Osteoblast (primary cell): ENCODE measurements around the gene IZUMO2. TPM values are rescaled to one million over a fixed set of nuclear protein-coding genes. Genes with fewer than 3 reads are reported as not detected.

Experiments
- DNase-seq: peaks from one replicate; pipeline ENCODE4 v3.0.0; 2011; ENCODE audit warnings: low spot score, mixed read lengths; ENCODE audit not compliant: insufficient read length; ENCODE audit errors: missing footprints
- H2AFZ ChIP-seq: 2 replicates; pipeline ENCODE4 v1.6.0; 2011; ENCODE audit warnings: mild to moderate bottlenecking, low read length
- H3K27ac ChIP-seq: 2 replicates; pipeline ENCODE4 v1.5.1; 2011; ENCODE audit warnings: mild to moderate bottlenecking, low read depth, low read length, moderate library complexity
- H3K27me3 ChIP-seq: 2 replicates; pipeline ENCODE4 v1.6.0; 2012; ENCODE audit warnings: mild to moderate bottlenecking, control low read depth, inconsistent platforms, low read length, moderate library complexity; ENCODE audit not compliant: insufficient read depth
- H3K36me3 ChIP-seq: 2 replicates; pipeline ENCODE4 v1.5.1; 2011; ENCODE audit warnings: mild to moderate bottlenecking, low read length, control low read depth, moderate library complexity; ENCODE audit not compliant: insufficient read depth
- H3K4me1 ChIP-seq: 2 replicates; pipeline ENCODE4 v1.5.1; 2011; ENCODE audit warnings: mild to moderate bottlenecking, low read length, control low read depth, moderate library complexity; ENCODE audit not compliant: insufficient read depth
- H3K4me2 ChIP-seq: 2 replicates; pipeline ENCODE4 v1.6.0; 2011; ENCODE audit warnings: mild to moderate bottlenecking, low read length; ENCODE audit not compliant: insufficient read depth
- H3K4me3 ChIP-seq: fragments of 200-600 bp; sonication (generic); 3 replicates; pipeline ENCODE4 v1.5.1; 2012; ENCODE audit warnings: mild to moderate bottlenecking, low read length, inconsistent platforms; ENCODE audit not compliant: insufficient read depth
- H3K79me2 ChIP-seq: 2 replicates; pipeline ENCODE4 v1.6.0; 2012; ENCODE audit warnings: mild to moderate bottlenecking, low read length, control low read depth, inconsistent platforms; ENCODE audit not compliant: insufficient read depth
- H3K9me3 ChIP-seq: 2 replicates; pipeline ENCODE4 v1.5.1; 2011; ENCODE audit warnings: low read depth, low read length, control low read depth
- H4K20me1 ChIP-seq: 2 replicates; pipeline ENCODE4 v1.6.0; 2012; ENCODE audit warnings: mild to moderate bottlenecking, low read length, control low read depth; ENCODE audit not compliant: insufficient read depth
- total RNA-seq: library from RNA; depleted of rRNA; stranded (reverse); fragments of >200 nt; gene quantifications from 2 replicates; pipeline ENCODE4 v1.2.3, GENCODE V29; 2012
- TF ChIP-seq, protein P1 (sequence below): IDR thresholded peaks from 2 replicates; pipeline ENCODE4 v1.5.1; 2011; ENCODE audit warnings: mild to moderate bottlenecking, low read depth, low read length, moderate library complexity; ENCODE audit errors: extremely low read depth

IZUMO2 gene
- total RNA-seq, 1 donor, result not detected

DNA sequence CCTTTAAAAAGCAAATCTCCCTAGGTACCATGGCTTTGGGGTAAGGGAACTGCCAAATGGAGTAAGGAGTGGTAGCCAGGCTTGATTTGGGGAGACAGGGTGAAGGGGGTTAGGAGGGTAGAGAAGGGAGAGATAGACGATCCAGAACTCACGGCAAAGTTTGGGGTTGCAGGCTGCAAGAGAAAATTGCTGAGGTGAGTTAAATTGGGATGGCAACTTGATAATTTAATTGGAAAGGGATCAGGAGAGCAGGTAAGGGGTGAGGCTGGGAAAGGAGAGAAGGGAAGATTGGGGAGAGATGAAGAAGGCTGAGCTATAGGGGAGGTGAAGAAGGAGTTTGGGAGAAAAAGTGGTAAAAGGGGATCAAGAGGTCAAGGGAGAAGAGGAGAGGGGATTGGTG is 4.0 kb downstream of the IZUMO2 start:
- Histone ChIP-seq H3K4me3 (no peak overlapping the region), H3K27me3 (no peaks in the 10 kb centered on the region), H3K4me1 (no peaks in the 10 kb centered on the region), H3K36me3 (no peaks in the 10 kb centered on the region), H3K27ac (no peak overlapping the region), H3K4me2 (no peak overlapping the region), H4K20me1 (no peaks in the 10 kb centered on the region), H3K79me2 (no peaks in the 10 kb centered on the region), H3K9me3 (peaks cover 5% of the 10 kb centered on the region), H2AFZ (no peak overlapping the region)
- no peak for DNase-seq
- TF ChIP-seq, protein P1, sequence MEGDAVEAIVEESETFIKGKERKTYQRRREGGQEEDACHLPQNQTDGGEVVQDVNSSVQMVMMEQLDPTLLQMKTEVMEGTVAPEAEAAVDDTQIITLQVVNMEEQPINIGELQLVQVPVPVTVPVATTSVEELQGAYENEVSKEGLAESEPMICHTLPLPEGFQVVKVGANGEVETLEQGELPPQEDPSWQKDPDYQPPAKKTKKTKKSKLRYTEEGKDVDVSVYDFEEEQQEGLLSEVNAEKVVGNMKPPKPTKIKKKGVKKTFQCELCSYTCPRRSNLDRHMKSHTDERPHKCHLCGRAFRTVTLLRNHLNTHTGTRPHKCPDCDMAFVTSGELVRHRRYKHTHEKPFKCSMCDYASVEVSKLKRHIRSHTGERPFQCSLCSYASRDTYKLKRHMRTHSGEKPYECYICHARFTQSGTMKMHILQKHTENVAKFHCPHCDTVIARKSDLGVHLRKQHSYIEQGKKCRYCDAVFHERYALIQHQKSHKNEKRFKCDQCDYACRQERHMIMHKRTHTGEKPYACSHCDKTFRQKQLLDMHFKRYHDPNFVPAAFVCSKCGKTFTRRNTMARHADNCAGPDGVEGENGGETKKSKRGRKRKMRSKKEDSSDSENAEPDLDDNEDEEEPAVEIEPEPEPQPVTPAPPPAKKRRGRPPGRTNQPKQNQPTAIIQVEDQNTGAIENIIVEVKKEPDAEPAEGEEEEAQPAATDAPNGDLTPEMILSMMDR, result no peak

DNA sequence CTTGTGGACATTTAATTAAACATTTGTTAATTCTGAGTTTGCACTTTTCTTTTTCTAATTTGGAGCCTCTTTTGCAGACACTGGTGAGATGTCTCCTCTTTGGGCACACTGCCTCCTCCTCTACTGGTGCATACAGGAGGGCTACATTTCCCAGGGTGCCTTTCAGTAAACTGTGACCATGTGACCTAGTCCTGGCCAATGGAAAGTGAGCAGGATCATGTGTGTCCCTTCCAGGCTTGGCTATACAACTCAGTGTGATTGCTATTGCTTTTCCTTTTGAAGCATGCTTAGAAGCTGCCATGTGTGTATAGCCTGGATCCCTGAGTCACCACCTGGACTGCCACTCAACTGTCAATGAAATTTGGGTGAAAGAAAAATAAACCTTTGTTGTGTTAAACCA is 4.5 kb downstream of the IZUMO2 start:
- no peak overlapping the region for H2AFZ ChIP-seq
- peaks cover 5% of the 10 kb centered on the region for H3K9me3 ChIP-seq
- H3K4me1 ChIP-seq, result no peaks in the 10 kb centered on the region
- H3K36me3 ChIP-seq, result no peaks in the 10 kb centered on the region
- no peak overlapping the region for H3K4me2 ChIP-seq
- TF ChIP-seq, protein P1, result no peak
- no peaks in the 10 kb centered on the region for H3K79me2 ChIP-seq
- H3K27ac ChIP-seq, result no peak overlapping the region
- H3K27me3 ChIP-seq, result no peaks in the 10 kb centered on the region
- no peaks in the 10 kb centered on the region for H4K20me1 ChIP-seq
- DNase-seq, result no peak
- no peak overlapping the region for H3K4me3 ChIP-seq

DNA sequence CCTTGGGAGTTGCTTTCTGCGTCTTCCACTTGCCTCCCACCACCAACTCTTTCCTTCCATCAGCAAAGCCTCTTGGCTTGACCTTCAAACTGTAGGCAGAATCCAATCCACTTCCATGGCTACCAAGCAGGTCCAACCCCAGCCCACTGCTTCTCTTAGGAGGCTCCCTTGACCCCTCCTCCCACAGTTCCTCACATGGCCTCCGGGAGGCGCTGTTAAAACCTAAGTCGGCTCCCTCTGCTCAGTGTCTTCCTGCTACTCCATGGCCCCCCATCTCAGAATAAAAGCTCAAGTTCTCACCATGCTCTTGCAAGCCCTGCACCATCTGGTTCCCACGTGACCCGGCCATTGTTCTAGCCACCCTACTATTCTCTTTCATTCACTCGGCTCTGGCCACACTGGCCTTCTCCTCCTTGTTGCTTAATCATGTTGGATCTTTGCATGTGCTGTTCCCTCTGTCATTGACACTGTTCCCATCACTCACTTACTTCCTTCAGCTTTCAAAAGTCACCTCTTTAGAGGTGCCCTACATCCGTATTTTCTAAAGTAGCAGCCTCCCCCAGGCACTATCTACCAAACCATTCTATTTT is 7.5 kb downstream of the IZUMO2 start:
- peaks cover 5% of the 10 kb centered on the region for H3K9me3 ChIP-seq
- no peak for DNase-seq
- H3K4me3 ChIP-seq, result no peak overlapping the region
- no peak overlapping the region for H3K4me2 ChIP-seq
- TF ChIP-seq, protein P1, result no peak
- H3K27ac ChIP-seq, result no peak overlapping the region
- H2AFZ ChIP-seq, result no peak overlapping the region
- no peaks in the 10 kb centered on the region for H3K27me3 ChIP-seq
- H3K36me3 ChIP-seq, result no peaks in the 10 kb centered on the region
- H3K79me2 ChIP-seq, result no peaks in the 10 kb centered on the region
- no peaks in the 10 kb centered on the region for H4K20me1 ChIP-seq
- no peaks in the 10 kb centered on the region for H3K4me1 ChIP-seq

DNA sequence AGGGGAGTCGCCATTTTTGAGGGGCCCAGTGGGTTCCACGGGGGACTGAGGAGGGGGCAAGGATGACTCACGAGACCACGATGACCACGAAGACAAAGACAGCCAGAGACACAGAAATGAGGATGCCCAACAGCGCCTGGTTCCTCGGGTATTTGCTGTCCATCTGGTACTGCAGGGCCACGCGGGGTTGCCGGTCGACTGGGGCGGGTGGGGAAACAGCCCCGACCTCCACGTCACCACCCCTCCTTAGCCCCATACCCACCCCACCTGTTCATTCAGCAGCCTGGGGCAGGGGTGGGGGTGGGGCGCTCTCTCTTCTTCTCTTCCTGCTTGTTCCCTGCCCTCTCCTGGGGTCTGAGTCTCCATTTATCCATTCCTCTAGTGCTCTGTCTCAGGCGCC is 8.6 kb downstream of the IZUMO2 start:
- Histone ChIP-seq H3K36me3 (no peaks in the 10 kb centered on the region), H3K27ac (no peak overlapping the region), H4K20me1 (no peaks in the 10 kb centered on the region), H3K79me2 (no peaks in the 10 kb centered on the region), H2AFZ (no peak overlapping the region), H3K4me3 (no peak overlapping the region), H3K27me3 (no peaks in the 10 kb centered on the region), H3K9me3 (peaks cover 5% of the 10 kb centered on the region), H3K4me1 (no peaks in the 10 kb centered on the region), H3K4me2 (no peak overlapping the region)
- no peak for DNase-seq
- TF ChIP-seq, protein P1, result no peak
